Limb (tissue), 2 donors: ENCODE measurements around the gene TEX14.
A peak's percentile ranks its signal among the peaks of the same experiment; 100 is the strongest.
"Not testable (repeated sequence)": the region's sequence is repeated elsewhere in the genome, so short reads cannot be mapped to it uniquely, and the experiment has no call there.

ENCODE experiments used
- DNase-seq, 2 donors: peaks; one replicate each; pipeline ENCODE4 v3.0.0-alpha.2; 2016; ENCODE audit errors: extremely low spot score in 2 of 2

Gene TEX14

DNA sequence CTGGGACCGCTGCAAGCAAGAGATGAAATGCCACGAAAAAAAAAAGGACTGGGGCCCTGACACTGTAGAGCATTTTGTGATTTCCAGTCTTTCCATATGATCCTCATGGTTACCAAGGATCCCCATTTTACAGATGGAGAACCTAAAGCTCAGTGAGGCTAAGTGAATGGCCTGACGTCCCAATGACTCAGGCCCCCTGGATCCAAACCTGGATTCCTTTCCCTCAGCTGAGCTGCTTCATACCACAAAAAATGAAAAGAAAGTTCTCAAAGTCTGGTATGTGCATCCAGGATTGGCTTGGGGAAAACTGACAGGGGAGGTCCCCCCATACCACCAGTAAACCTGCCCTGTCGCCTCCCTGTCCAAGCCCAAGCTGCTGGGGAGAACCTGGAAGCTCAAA, 80.5 kb downstream of the TEX14 start:
- DNase-seq, result no peak

DNA sequence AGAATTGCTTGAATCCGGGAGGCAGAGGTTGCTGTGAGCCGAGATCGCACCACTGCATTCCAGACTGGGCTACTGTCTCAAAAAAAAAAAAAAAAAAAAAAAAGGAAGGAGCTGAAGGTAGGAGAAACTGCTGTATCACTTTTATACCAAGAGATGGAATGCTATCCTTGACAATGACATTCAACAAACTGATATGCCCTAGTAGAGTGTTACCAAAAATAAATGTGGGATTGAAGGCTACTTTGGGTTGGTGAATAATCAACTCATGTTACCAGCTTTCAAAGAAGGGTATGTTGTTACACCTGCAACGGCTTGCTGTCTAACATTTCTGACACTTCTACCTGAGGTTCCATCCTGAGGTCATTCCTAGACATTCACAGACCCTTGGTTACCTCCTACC, 84.9 kb downstream of the TEX14 start:
- DNase-seq, result no peak

DNA sequence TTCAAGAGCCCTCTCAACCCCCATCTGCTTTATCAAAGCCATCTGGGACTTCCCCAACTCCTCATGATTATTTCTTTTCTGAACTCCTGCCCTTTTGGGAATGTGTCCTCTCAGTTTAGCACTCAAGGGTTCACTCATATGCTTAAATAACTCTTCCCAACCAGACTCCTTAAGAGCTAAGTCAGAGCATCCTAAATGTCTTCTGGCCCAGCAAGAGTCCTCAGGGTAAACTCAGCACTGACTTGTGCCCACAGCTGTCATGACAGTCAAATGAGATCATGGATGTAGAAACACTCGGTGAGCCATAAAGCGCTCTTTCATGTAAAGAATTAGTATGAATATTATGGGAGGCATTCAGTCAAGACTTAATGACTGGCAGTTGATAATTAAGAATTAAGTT, 85.9 kb downstream of the TEX14 start:
- DNase-seq, result no peak

DNA sequence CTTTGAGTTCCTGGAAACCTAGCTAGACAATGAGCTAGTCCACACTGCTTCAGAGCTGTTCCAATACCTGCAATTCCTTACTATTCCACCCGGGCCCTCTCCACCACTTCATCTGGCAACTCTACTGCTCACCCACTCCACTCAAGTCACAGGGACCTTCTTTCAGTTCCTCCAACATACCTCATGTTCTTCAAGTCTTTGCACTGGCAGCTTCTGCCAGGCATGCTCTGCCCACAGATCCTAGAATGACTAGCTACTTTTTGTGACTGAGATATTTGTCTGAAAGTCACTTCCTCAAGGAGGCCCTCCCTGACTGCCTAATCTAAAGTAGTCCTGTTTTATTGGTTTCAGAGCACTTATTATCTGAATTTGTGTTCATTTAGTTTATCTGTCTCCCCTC, 86.4 kb downstream of the TEX14 start:
- no peak for DNase-seq

DNA sequence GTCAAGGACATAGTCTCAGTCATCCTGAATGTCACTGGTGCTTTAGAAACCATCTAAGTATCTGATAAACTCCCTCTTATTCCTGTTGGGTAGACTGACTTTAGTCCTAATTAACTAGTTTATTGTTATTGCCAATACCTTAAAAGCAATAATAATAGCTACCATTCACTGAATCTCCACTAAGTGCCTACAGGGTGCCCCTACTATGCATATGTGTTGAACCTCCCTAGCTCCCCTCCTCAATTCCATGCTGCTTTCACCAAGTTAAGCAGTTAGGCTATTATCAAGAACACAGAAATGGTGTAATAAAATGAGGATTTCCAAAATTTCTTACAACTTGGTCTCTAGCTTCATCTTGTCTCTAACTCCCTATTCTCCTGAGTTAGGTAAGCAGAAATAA, 89.9 kb downstream of the TEX14 start:
- DNase-seq, result no peak

DNA sequence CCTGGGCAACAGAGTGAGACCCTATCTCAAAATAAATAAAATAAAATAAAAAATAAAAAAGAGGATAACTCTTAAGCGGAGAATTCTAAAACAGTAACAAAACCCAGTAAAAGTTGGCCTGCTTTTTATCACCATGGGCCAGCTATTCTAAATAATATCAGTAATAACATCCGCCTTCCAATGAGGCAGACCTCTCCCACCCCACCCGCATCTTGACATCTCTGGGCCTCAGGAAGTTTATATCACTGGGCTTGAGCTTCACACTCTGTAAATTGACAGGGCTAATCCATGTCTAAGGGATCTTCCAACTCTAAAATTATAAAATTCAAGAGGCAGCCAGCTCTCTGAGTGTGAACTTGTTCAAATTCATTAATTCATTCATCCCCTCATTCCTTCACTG, 94.5 kb downstream of the TEX14 start:
- no peak for DNase-seq

DNA sequence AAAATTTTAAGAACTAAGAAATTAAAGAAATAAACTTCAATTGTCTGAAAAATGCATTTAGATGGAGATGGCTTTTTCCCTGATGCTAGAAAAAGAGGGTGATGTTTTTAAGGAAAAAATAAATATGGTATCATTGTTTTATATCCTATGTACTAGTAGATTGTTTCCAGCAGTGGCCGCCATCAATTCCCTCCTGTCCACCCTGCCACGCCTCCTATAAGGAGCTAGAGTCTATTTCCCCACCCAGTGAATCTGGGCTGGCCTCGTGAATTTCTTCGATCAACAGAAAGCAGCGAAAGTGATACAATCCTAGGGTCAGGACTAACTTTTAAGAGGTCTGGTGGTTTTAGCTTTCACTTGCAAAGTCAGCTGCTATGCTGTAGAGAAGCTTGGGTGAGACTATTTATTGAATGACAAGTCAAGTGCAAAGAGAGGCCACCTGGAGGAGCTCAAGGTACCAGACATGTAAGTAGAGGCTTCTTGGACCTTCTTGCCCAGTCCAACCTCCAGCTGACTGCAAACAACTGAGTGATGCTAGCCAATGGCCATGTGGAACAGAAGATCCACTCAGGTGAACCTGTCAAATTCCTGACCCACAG, 96.6 kb downstream of the TEX14 start:
- DNase-seq, result no peak

DNA sequence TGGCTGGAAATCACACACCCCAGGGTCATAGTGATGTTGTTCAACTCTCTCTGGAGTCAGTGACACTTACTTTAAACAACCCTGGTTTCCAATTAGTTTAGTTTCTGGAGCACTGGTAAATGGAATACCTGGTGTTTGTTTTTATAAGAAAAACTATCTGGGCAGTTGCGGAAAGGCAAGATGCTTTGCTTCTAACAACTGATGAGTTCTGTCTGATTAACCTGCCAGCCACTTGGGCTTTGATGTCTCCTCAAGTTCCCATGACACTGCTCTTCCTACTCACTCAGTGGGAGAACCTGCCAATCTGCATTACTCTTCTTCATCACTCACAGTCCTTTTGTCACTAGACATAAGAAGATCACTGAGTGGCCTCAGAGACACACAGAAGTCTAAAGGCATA, 98.7 kb downstream of the TEX14 start:
- no peak for DNase-seq

DNA sequence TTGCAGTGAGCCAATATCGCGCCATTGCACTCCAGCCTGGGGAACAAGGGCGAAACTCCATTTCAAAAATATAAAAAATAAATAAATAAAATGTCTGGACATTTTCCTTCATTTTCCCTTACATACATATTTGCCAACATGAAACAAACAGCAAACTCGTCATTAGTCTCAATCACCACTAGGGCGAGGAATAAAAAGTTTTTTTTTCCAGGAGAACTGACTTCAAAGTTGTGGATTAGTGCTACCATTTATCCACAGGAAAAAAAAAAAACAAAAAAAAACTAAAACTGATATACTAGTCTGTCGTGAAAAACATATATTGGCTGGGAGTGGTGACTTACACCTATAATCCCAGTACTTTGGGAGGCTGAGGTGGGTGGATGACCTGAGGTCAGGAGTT, 100.4 kb downstream of the TEX14 start:
- DNase-seq, result no peak

DNA sequence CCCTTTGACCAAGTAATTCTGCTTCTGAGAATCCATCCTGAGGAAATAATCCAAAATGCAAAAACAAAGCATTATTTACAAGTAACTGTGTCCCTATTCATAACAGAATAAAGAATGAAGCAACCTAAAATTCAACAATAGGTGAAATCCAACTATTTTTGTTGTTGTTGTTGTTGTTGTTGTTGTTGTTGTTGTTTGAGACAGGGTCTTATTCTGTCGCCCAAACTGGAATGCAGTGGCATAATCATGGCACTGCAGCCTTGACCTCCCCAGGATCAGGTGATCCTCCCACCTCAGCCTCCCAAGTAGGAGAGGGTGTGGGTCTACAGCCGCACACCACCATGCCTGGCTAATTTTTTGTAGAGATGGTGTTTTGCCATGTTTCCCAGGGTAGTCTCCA, 101.5 kb downstream of the TEX14 start:
- no peak for DNase-seq

DNA sequence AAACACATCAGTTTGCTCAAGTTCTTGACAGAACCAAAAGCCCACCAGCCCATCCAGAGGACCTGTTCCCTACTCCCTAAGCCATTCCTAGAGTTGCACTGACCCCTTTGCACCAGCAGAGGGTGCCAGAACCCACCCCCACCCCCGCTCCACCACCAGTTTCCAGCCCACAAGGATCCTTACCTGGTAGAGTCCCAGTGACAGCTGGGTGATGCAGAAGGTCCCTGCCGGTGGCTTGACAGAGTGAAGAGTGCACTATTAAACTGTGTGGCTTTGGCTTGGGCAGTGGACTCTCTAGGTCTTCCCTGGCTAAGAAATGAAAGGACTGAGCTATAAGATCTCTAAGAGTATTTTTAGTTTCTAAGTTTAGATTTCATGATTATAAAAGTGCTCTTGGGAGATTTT, 104.1 kb downstream of the TEX14 start:
- peak; percentile 35 to 78 for DNase-seq

DNA sequence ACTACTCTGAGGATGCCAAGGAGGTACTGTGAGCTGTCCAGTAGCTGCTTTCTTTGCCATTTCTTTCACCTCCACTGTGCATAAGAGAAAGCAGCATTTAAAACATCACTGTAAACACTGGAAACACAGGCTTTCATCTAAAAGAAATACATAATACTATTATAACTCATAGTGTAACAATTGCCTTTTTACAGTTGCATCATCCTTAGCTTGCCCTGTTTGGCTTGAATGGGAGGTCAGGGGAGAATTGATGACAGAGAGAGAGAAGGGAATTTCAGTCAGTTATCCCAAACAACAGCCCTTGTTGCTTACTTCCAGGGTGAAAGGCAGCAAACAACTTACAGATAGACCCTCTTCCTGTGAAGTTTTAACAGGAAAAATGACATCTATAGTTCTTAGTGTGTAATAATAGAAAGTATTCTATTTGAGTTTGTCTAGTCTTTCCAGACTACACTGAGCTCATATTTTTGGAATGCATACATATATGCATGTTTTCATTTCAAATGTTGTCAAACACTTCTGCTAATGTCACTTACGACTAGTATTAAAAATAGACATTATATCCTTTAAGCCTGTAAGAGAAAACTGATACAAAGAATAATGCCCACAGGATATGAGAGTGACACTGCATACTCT, 105.7 kb downstream of the TEX14 start:
- DNase-seq, result no peak

DNA sequence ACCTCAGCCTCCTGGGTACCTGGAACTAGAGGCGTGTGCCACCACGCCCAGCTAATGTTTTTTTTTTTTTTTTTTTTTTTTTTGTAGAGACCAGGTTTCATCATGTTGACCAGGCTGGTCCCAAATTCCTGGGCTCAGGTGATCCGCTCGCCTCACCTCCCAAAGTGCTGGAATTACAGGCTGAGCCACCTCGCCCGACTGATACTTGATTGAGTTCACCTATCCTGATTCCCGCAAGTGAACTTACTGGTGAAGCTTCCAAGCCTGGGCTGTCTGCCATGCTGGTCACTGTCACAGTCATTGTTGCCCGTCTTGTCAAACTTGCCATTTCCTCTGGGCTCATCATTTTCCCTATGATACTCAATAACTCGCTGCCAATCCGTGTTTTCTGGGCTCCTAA, 106.3 kb downstream of the TEX14 start:
- DNase-seq, result no peak

DNA sequence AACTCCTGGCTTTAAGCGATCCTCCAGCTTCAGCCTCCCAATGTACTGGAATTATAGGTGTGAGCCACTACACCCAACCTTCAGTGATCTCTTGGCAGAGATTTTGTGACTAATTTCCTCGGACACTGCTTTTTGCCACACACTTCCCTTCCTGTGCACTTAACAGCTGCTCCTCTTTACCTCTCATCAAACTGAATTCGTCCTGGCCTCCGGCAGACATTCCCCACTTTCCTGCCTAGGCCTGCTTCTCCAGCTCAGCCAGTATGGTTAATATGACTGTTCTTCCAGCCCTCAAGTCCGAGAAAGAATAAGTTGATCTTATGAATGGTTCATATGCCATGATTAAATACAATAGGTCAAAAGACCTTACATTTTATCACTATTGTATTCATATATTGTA, 108.4 kb downstream of the TEX14 start:
- no peak for DNase-seq

DNA sequence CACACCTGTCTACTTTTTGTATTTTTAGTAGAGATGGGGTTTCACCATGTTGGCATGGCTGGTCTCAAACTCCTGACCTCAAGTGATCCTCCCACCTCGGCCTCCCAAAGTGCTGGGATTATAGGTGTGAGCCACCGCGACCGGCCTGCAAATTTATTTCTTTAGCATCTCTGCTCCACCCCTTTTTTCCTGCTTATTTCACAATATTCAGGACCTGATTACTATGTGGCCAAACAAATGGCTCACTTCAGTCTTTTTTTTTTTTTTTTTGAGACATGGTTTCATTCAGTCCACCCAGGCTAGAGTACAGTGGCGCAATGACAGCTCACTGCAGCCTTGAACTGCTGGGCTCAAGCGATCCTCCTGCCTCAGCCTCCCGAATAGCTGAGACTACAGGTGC, 109.1 kb downstream of the TEX14 start:
- DNase-seq, result not testable (repeated sequence)

DNA sequence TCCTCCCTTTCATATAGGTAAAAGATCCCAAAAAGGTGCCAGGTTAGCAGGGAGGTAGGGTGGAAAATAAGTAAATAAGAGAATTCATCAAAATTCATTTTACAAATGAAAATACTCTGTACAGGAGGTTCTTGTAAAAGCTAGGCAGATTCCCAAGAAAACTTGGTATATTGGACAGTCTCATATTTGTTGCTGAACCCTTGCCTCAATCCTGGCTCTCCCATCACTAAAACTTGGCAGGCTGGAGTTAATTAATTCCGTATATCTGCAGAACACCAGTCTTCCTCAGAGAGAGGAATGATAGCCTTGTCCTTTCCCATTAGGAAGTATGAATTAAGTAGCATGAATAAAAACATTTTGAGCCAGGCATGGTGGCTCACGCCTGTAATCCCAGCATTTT, 111.2 kb downstream of the TEX14 start:
- DNase-seq, result no peak

DNA sequence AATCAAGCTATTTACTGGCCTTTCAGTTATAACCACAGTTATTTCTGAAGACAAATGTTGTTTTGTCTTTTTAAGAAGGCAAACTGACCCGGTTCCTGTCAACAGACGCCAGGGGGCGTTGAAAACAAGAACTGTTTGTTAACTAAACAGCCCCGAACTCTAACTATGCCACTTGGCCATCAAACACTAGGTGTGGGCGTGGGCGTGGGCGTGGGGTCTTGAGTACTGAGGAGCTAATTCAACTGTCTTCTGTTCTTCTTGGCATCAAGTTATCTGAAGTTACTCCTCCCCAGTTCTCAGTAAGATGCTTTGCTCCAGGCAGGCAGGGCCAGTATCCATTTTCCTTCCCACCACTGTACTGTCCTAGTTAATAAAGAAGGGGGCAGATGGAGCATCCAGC, 114.1 kb downstream of the TEX14 start:
- DNase-seq, result peak; percentile 34 to 39

DNA sequence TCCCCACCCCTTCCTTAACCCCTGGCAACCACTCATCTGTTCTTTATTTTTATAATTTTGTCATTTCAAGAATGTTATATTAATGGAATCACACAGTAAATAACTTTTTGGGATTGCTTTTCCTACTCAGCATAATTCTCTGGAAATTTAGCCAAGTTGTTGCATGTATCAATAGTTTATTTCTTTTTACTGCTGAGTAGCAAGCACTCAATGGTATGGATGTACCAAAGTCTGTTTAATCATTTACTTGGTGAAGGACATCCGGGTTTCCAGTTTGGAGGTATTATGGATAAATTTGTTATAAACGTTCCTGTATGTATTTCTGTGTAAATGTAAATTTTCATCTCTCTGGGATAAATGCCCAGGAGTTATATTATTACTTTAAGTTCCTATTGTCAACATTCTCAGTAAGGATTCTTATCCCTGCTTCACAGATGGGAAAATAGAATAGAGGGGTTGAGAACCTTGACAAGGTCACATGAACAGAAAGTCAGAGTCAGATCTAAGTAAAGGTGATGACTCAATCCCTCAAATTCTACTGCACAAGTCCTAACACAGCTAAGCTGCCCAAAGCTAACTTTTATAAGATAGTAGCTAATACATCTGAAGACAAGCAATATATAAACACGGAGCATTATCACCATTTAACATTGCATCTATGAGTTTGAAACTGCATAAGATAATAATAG, 115.0 kb downstream of the TEX14 start:
- no peak for DNase-seq

DNA sequence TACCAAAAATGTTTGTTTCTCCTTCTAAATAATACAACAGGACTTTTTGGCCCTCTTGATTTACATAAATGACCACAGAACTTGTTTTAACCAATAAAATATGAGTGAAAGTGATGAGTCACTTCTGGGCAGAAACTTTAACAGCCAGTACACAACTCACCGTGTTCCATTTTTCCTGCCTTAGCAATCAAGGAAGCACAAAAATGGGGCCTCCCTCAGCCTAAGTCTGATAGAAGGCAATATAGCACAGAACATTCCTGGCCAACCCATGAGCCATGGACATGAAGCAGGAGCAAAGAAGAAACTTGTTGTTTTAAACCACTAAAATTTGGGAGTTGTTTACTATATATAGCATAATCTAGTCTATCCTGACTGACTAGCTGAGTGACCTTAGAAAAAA, 116.3 kb downstream of the TEX14 start:
- DNase-seq, result no peak

DNA sequence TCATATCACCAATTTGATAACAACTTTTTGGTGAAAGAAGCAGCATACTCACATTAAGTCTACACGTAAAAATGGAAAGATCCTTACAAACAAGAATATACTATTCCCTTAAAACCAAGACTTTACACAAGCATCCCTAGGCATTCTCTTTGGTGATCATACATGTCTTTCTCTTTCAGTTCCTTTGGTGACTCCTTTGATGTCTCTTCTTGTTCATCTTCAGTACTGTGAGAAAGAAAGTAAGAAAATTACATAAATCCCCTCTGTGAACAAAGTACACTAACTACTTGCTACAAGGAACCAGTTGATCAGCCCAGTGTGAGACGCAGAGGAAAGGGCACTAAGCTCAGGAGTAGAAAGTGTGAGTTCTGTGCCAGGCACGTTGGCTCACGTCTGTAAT, 117.8 kb downstream of the TEX14 start:
- DNase-seq, result no peak

DNA sequence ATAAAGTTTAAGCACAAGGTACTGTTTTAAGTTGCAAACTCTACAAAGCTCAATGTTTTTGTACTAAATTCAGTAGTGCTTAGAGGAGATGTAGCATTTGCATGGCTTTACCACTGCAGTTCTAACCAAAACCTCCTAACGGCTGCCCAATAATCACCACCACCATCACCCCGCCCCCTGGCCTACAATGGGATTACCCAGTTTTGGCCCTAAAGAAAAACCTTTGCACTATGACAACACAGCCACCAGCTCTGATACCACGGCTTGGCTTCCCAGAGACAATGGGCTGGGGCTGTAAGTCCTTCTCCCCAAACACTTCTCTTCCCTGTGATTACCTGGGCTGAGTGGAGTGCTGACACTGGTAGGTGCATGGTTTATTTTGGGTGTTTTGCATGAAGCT, 119.0 kb downstream of the TEX14 start:
- no peak for DNase-seq

DNA sequence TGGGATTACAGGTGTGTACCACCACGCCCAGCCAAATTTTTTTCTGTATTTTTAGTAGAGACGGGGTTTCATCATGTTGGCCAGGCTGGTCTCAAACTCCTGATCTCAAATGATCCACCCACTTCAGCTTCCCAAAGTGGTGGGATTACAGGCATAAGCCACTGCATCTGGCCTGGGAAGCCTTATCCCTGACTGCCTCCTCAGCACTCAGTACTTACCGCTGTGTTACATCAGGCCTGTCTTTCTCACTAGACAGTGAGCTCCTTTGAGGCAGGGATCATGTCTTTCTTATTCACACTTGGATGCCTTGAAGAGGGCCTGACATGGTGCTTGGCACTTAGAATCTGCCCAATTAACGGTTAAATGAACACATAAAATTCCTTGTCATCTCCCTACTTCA, 121.1 kb downstream of the TEX14 start:
- DNase-seq, result no peak

DNA sequence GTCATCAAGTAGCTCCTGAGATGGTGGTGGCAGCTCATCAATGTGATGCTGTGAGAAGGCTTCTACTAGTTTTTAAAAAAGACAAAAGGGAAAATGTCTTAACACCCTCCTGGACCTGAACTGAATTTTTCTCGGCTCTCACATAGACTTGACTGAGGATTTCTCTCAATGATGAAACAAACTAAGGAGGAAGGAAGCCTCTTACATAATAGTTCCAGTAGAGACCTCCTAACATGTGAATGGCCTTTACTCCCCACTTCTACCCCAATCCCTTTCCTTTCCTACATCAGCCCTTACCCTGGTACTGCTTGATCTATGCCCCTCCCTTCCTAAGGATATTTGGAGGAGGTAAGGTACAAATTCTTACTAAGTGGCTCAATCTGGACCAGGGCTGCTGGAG, 122.6 kb downstream of the TEX14 start:
- DNase-seq, result no peak
